ENCODE measurements around the gene MCTP2. TPM values are rescaled to one million over a fixed set of nuclear protein-coding genes. Genes with fewer than 3 reads are reported as not detected.

Gene MCTP2
- total RNA-seq, 1 donor from 2014 or later = 1.5 TPM

DNA sequence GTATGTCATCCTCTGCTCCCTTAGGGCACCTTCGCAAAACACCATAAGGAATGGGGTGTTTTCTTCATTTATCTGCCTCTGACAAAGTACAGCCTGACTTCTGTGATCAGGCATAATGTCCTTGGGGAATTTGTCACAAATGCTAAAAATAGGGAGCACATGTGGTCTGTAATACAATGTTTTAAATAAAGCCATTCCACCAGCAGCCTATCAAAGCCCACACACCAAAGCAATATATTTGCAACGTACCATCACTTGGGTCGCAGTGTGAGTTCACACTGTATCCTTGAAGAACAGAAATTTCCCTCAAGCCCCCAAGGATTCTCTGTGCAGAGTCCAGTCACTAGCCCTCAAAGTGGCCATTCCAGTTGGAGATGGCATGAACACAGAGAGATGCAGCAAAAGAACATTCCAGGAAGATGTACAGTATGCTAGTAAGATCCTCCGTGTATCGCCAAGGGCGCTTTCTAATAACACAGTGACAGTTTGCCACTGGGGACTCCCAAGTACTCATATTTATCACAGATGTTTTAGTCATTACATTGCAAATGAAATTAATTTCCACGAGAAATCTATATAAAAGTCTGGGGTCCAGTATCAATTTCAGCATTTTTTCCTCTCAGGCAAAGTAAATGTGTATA is 246.7 kb downstream of the MCTP2 start:
- TF ChIP-seq, protein P1, sequence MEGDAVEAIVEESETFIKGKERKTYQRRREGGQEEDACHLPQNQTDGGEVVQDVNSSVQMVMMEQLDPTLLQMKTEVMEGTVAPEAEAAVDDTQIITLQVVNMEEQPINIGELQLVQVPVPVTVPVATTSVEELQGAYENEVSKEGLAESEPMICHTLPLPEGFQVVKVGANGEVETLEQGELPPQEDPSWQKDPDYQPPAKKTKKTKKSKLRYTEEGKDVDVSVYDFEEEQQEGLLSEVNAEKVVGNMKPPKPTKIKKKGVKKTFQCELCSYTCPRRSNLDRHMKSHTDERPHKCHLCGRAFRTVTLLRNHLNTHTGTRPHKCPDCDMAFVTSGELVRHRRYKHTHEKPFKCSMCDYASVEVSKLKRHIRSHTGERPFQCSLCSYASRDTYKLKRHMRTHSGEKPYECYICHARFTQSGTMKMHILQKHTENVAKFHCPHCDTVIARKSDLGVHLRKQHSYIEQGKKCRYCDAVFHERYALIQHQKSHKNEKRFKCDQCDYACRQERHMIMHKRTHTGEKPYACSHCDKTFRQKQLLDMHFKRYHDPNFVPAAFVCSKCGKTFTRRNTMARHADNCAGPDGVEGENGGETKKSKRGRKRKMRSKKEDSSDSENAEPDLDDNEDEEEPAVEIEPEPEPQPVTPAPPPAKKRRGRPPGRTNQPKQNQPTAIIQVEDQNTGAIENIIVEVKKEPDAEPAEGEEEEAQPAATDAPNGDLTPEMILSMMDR (IDR thresholded peaks at IDR 0.05; ENCODE audit: unreplicated experiment) = no peak
- no peak overlapping the region for H3K27ac Mint-ChIP-seq (ENCODE audit: unreplicated experiment)
- no peak for DNase-seq (ENCODE audit: low spot score)
- H3K9me3 Mint-ChIP-seq (ENCODE audit: unreplicated experiment) = no peaks in the 10 kb centered on the region
- no peak overlapping the region for H3K4me3 Mint-ChIP-seq (ENCODE audit: unreplicated experiment)
- H3K27me3 Mint-ChIP-seq (ENCODE audit: unreplicated experiment) = no peaks in the 10 kb centered on the region
- no peaks in the 10 kb centered on the region for H3K36me3 Mint-ChIP-seq (ENCODE audit: low read depth, unreplicated experiment)
- H3K4me1 Mint-ChIP-seq (ENCODE audit: unreplicated experiment) = no peaks in the 10 kb centered on the region

DNA sequence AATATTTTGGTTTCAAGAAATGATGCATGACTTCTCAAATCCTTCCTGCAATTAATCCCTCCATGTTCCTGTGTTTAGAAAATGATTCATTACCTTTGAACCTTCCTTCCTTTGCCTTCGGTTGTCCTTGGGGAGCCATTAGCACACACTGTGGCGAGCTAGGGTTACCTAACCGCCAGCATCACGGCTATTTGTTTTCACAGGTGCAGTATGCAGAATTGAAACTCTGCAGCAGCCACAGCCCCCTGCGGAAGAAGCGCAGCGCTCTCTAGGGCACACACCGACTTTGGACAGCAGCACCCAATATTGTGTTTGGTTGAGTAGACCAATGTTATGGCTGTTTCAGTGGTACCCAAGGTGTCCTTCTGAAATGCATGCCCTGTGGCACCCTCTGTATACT is 247.4 kb downstream of the MCTP2 start:
- TF ChIP-seq, protein P1 (IDR thresholded peaks at IDR 0.05; ENCODE audit: unreplicated experiment) = no peak
- Mint-ChIP-seq H3K27ac (ENCODE audit: unreplicated experiment) (no peak overlapping the region), H3K9me3 (ENCODE audit: unreplicated experiment) (no peaks in the 10 kb centered on the region), H3K4me3 (ENCODE audit: unreplicated experiment) (no peak overlapping the region), H3K4me1 (ENCODE audit: unreplicated experiment) (no peaks in the 10 kb centered on the region), H3K36me3 (ENCODE audit: low read depth, unreplicated experiment) (no peaks in the 10 kb centered on the region), H3K27me3 (ENCODE audit: unreplicated experiment) (no peaks in the 10 kb centered on the region)
- DNase-seq (ENCODE audit: low spot score) = no peak

DNA sequence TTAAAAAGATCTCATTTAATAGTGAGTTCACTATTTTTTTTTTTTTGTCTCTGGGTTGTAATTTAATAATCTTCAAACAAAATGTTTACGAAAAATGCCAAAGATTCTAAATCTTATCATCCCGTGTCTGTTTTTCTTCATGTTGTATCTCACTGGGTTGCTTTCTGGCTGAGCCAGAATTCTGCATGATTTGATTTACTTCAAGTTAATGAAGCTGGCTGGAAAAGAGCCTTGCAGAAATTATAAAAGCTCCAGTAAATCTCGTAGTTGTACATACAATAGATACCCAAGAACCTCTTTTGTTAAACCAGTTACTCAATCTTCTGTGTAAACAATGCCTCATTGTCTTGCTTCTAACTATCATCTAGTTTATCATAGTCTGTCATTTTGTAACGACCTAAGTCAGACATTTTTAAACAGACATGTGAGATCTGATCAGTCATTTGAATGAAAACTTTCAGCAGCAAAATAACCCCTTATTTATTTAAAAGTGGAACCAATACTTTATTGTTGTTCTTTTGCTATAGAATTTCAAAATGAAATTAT is 249.0 kb downstream of the MCTP2 start:
- Mint-ChIP-seq H3K36me3 (ENCODE audit: low read depth, unreplicated experiment) (no peaks in the 10 kb centered on the region), H3K4me3 (ENCODE audit: unreplicated experiment) (no peak overlapping the region), H3K27ac (ENCODE audit: unreplicated experiment) (no peak overlapping the region), H3K4me1 (ENCODE audit: unreplicated experiment) (peaks cover 5% of the 10 kb centered on the region), H3K9me3 (ENCODE audit: unreplicated experiment) (no peaks in the 10 kb centered on the region), H3K27me3 (ENCODE audit: unreplicated experiment) (no peaks in the 10 kb centered on the region)
- DNase-seq (ENCODE audit: low spot score) = no peak
- TF ChIP-seq, protein P1 (IDR thresholded peaks at IDR 0.05; ENCODE audit: unreplicated experiment) = no peak

DNA sequence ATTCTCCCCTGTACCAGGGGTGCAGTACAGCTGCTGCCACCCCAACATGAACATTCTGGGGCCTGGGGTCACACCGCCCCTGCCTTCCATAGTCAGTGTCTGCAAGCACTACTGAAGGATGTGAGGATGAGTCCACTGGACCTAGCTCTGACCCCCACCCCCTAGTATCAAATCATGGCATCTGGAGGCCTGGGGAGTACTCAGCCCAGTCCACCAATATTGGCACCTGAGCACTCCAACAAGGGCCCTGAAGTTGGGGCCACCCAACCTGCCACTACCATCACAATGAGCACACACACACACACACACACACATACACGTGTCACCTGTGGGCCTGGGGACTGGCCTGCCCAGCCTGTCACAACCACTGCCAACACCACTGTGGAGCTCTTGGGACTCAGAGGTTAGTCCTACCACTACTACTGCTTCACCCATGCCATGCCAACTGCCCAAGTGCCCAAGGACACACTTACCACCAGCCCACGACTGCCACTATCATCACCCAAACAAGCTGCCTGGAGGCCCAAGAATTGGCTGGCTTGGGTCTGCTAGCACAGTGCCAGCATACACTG is 253.9 kb downstream of the MCTP2 start:
- no peak overlapping the region for H3K4me3 Mint-ChIP-seq (ENCODE audit: unreplicated experiment)
- no peaks in the 10 kb centered on the region for H3K9me3 Mint-ChIP-seq (ENCODE audit: unreplicated experiment)
- TF ChIP-seq, protein P1 (IDR thresholded peaks at IDR 0.05; ENCODE audit: unreplicated experiment) = no peak
- H3K27ac Mint-ChIP-seq (ENCODE audit: unreplicated experiment) = no peak overlapping the region
- peaks cover 4% of the 10 kb centered on the region for H3K27me3 Mint-ChIP-seq (ENCODE audit: unreplicated experiment)
- no peaks in the 10 kb centered on the region for H3K36me3 Mint-ChIP-seq (ENCODE audit: low read depth, unreplicated experiment)
- no peak for DNase-seq (ENCODE audit: low spot score)
- H3K4me1 Mint-ChIP-seq (ENCODE audit: unreplicated experiment) = peaks cover 7% of the 10 kb centered on the region

DNA sequence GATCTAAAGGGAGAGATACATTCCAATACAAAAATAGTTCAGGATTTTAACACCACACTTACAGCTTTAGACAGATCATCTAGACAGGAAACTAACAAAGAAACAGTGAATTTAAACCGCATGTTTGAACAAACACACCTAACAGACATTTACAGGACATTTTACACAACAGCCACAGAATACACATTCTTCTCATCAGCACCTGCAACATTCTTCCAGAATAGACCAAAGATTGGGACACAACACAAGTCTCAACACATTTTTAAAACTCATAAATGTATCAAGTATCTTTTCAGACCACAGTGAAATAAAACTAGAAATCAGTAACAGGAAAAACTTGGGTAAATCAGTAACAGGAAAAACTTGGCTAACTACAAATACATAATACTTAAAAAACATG is 256.3 kb downstream of the MCTP2 start:
- Mint-ChIP-seq H3K4me3 (ENCODE audit: unreplicated experiment) (no peak overlapping the region), H3K36me3 (ENCODE audit: low read depth, unreplicated experiment) (no peaks in the 10 kb centered on the region), H3K27me3 (ENCODE audit: unreplicated experiment) (peaks cover 4% of the 10 kb centered on the region), H3K9me3 (ENCODE audit: unreplicated experiment) (no peaks in the 10 kb centered on the region), H3K4me1 (ENCODE audit: unreplicated experiment) (peaks cover 7% of the 10 kb centered on the region), H3K27ac (ENCODE audit: unreplicated experiment) (no peak overlapping the region)
- TF ChIP-seq, protein P1 (IDR thresholded peaks at IDR 0.05; ENCODE audit: unreplicated experiment) = no peak
- no peak for DNase-seq (ENCODE audit: low spot score)
